Measurements from ENCODE around the gene C10orf90. TPM values are rescaled to one million over a fixed set of nuclear protein-coding genes. Genes with fewer than 3 reads are reported as not detected.

The C10orf90 gene
- total and polyA plus RNA-seq, 4 donors: 0.05 to 0.25 TPM; not detected in 2

- Histone ChIP-seq H3K4me3 (ENCODE audit: low read depth in 1 of 3, low read length in 3 of 3) (no peak overlapping the region), H3K36me3 (ENCODE audit: control insufficient read depth in 4 of 4, insufficient read depth in 3 of 4, low read depth in 1 of 4, low read length in 3 of 4) (no peaks in the 10 kb centered on the region), H3K27me3 (ENCODE audit: control insufficient read depth in 4 of 4, insufficient read depth in 4 of 4, low read length in 3 of 4) (peaks cover 0 to 5% (median 2%) of the 10 kb centered on the region in 4 donors), H3K9me3 (ENCODE audit: control insufficient read depth in 4 of 4, low read length in 3 of 4) (no peaks in the 10 kb centered on the region), H3K4me1 (ENCODE audit: control insufficient read depth in 4 of 4, insufficient read depth in 4 of 4, low read length in 3 of 4) (peaks cover 0 to 3% (median 0%) of the 10 kb centered on the region in 4 donors), H3K27ac (ENCODE audit: low read depth in 1 of 2, low read length in 2 of 2) (no peak overlapping the region), H3K9ac (ENCODE audit: low read depth in 1 of 2, low read length in 2 of 2) (no peak overlapping the region)
- TF ChIP-seq SP1 (IDR thresholded peaks at IDR 0.05) (no peak), HNF4G (IDR thresholded peaks at IDR 0.05) (no peak), EGR1 (IDR thresholded peaks at IDR 0.05; ENCODE audit: low read depth in 2 of 2) (no peak), CTCF (IDR thresholded peaks at IDR 0.05; ENCODE audit: low read depth, low read length, missing input control) (no peak), FOXA1 (IDR thresholded peaks at IDR 0.05) (no peak), HNF4A (conservative IDR thresholded peaks at IDR 0.05) (no peak), ZBTB33 (IDR thresholded peaks at IDR 0.05) (no peak), REST (IDR thresholded peaks at IDR 0.05) (no peak), FOXA2 (IDR thresholded peaks at IDR 0.05) (no peak), GABPA (IDR thresholded peaks at IDR 0.05 in 1 of 2, conservative IDR thresholded peaks at IDR 0.05 in 1 of 2) (no peak), MAX (IDR thresholded peaks at IDR 0.05) (no peak), RAD21 (IDR thresholded peaks at IDR 0.05) (no peak), JUND (IDR thresholded peaks at IDR 0.05) (no peak), TAF1 (conservative IDR thresholded peaks at IDR 0.05) (no peak), RXRA (IDR thresholded peaks at IDR 0.05) (no peak)
- WGBS: 63% methylated on average over 4 of the region's 4 CpGs
- no peak for DNase-seq (ENCODE audit: low spot score)
Measured at GRCh38 chr10:126398924-126399323, 271.6 kb downstream of the C10orf90 start.

- H3K27ac ChIP-seq (ENCODE audit: low read depth in 1 of 2, low read length in 2 of 2): no peak overlapping the region
- no peaks in the 10 kb centered on the region for H3K9me3 ChIP-seq (ENCODE audit: control insufficient read depth in 4 of 4, low read length in 3 of 4)
- H3K9ac ChIP-seq (ENCODE audit: low read depth in 1 of 2, low read length in 2 of 2): no peak overlapping the region
- no peak for DNase-seq (ENCODE audit: low spot score)
- WGBS: 71% methylated on average over 3 of the region's 3 CpGs
- H3K4me3 ChIP-seq (ENCODE audit: low read depth in 1 of 3, low read length in 3 of 3): no peak overlapping the region
- no peaks in the 10 kb centered on the region for H3K36me3 ChIP-seq (ENCODE audit: control insufficient read depth in 4 of 4, insufficient read depth in 3 of 4, low read depth in 1 of 4, low read length in 3 of 4)
- peaks cover 0 to 5% (median 1%) of the 10 kb centered on the region in 4 donors for H3K27me3 ChIP-seq (ENCODE audit: control insufficient read depth in 4 of 4, insufficient read depth in 4 of 4, low read length in 3 of 4)
- no peak for TF ChIP-seq NR2F2 (IDR thresholded peaks at IDR 0.05)
- TF ChIP-seq RXRA (IDR thresholded peaks at IDR 0.05): no peak
- TF ChIP-seq EGR1 (IDR thresholded peaks at IDR 0.05; ENCODE audit: low read depth in 2 of 2): no peak
- TF ChIP-seq JUND (IDR thresholded peaks at IDR 0.05): no peak
- no peak for TF ChIP-seq REST (IDR thresholded peaks at IDR 0.05)
- TF ChIP-seq TAF1 (conservative IDR thresholded peaks at IDR 0.05): no peak
- TF ChIP-seq HNF4G (IDR thresholded peaks at IDR 0.05): no peak
- no peak for TF ChIP-seq MAX (IDR thresholded peaks at IDR 0.05)
- no peak for TF ChIP-seq ATF3 (IDR thresholded peaks at IDR 0.05)
- no peak for TF ChIP-seq FOXA2 (IDR thresholded peaks at IDR 0.05)
- TF ChIP-seq CTCF (IDR thresholded peaks at IDR 0.05; ENCODE audit: low read depth, low read length, missing input control): no peak
- peaks cover 0 to 3% (median 0%) of the 10 kb centered on the region in 4 donors for H3K4me1 ChIP-seq (ENCODE audit: control insufficient read depth in 4 of 4, insufficient read depth in 4 of 4, low read length in 3 of 4)
Measured at GRCh38 chr10:126398383-126398743, 272.1 kb downstream of the C10orf90 start.

All from liver (tissue), 9 donors.